Measurements from ENCODE around the gene ELL2. TPM values are rescaled to one million over a fixed set of nuclear protein-coding genes. Genes with fewer than 3 reads are reported as not detected.

The ELL2 gene
- total RNA-seq, 1 experiment from 2014 or later, result 24.4 TPM

DNA sequence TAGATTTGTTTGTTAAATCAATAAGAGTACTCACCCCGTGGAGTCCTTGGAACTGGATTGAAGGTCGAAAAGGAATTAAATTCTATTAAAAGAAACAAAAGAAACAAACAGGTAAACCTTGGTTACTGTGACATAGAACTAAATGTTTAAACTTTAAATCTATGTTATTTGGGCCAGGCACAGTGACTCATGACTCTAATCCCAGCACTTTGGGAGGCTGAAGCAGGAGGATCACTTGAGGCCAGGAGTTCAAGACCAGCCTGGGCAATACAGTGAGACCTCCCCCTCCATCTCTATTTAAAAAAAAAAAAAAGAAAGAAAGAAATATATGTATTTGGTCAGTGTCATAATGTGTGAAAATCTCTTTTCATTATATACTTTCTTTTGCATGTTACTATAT, 18.7 kb downstream of the ELL2 start (continued):
- no peak for TF ChIP-seq TEAD1 (CRISPR knock-in tag; IDR thresholded peaks at IDR 0.05)
- no peak for TF ChIP-seq NFYB (CRISPR knock-in tag; conservative IDR thresholded peaks at IDR 0.05; ENCODE audit: low read depth)
- TF ChIP-seq, protein P1, sequence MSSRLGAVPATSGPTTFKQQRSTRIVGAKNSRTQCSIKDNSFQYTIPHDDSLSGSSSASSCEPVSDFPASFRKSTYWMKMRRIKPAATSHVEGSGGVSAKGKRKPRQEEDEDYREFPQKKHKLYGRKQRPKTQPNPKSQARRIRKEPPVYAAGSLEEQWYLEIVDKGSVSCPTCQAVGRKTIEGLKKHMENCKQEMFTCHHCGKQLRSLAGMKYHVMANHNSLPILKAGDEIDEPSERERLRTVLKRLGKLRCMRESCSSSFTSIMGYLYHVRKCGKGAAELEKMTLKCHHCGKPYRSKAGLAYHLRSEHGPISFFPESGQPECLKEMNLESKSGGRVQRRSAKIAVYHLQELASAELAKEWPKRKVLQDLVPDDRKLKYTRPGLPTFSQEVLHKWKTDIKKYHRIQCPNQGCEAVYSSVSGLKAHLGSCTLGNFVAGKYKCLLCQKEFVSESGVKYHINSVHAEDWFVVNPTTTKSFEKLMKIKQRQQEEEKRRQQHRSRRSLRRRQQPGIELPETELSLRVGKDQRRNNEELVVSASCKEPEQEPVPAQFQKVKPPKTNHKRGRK (CRISPR knock-in tag; IDR thresholded peaks at IDR 0.05; ENCODE audit: borderline replicate concordance), result no peak
- no peak for TF ChIP-seq ZNF263 (CRISPR knock-in tag; IDR thresholded peaks at IDR 0.05; ENCODE audit: low read depth)

DNA sequence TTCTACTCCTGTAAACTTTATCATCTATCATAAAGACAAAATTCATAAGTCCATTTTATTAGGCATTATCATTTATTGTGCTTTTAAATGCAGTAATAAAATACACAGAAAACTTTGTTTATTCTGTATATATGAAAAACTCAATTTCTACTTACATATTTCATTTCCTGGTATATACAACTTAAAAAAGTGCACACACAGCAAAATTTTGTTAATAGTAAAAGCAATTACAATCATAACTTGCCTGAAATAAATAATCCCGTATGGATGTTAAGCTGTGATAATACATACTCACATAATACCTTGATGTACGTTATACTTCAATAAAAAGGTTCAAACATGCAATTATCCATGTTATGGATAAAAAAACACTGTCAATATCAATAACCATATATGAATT, 19.2 kb downstream of the ELL2 start:
- Mint-ChIP-seq H3K4me1 (peaks cover 43% of the 10 kb centered on the region), H3K4me3 (no peak overlapping the region), H3K9me3 (no peaks in the 10 kb centered on the region), H3K27ac (no peak overlapping the region), H3K27me3 (ENCODE audit: low read depth) (no peaks in the 10 kb centered on the region), H3K36me3 (no peaks in the 10 kb centered on the region)
- no peak for ATAC-seq
- no peak for DNase-seq (ENCODE audit: low spot score)
- TF ChIP-seq ZNF423 (CRISPR knock-in tag; IDR thresholded peaks at IDR 0.05), result no peak
- POLR2A ChIA-PET, result interaction anchor here (1.0 kb wide), 1 partner anchor 16 kb away, joined by 3 read pairs; no protein-coding TSS in a partner anchor
- CTCF ChIA-PET, result no interaction called here

DNA sequence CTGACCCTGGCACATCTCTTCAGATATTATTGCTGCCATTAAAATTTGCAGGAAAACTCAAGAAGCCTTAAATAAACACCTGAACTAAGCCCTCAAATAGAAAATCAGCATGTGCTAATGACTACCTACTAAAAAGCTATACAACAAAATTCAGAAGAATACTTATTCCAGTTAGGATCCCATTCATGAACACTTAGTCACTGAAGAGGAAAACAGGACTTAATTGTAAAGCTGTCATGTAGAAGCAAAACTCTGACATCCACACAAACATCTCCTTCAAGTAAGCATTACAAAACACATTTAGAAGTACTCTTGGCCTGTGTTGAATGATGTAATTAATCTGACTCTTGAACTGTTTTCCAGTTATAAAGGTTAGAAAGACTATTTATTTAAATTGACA, 19.9 kb downstream of the ELL2 start:
- Mint-ChIP-seq H3K9me3 (no peaks in the 10 kb centered on the region), H3K36me3 (no peaks in the 10 kb centered on the region), H3K4me3 (no peak overlapping the region), H3K4me1 (peaks cover 43% of the 10 kb centered on the region), H3K27ac (peak overlapping the region; percentile 80; the same call in 1 of the 2 replicates), H3K27me3 (ENCODE audit: low read depth) (no peaks in the 10 kb centered on the region)
- ATAC-seq, result no peak
- DNase-seq (ENCODE audit: low spot score), result no peak
- POLR2A ChIA-PET, result interaction anchor here (1.0 kb wide), 1 partner anchor 16 kb away, joined by 3 read pairs; no protein-coding TSS in a partner anchor
- no peak for TF ChIP-seq MXD4 (CRISPR knock-in tag; IDR thresholded peaks at IDR 0.05; ENCODE audit: borderline replicate concordance)
- TF ChIP-seq, protein P2, sequence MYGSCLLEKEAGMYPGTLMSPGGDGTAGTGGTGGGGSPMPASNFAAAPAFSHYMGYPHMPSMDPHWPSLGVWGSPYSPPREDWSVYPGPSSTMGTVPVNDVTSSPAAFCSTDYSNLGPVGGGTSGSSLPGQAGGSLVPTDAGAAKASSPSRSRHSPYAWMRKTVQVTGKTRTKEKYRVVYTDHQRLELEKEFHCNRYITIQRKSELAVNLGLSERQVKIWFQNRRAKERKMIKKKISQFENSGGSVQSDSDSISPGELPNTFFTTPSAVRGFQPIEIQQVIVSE (CRISPR knock-in tag; IDR thresholded peaks at IDR 0.05; ENCODE audit: borderline replicate concordance), result no peak
- TF ChIP-seq ESRRA (CRISPR knock-in tag; IDR thresholded peaks at IDR 0.05; ENCODE audit: borderline replicate concordance), result no peak
- no peak for TF ChIP-seq ZNF317 (CRISPR knock-in tag; IDR thresholded peaks at IDR 0.05; ENCODE audit: borderline replicate concordance, low read depth)
- TF ChIP-seq, protein P3, sequence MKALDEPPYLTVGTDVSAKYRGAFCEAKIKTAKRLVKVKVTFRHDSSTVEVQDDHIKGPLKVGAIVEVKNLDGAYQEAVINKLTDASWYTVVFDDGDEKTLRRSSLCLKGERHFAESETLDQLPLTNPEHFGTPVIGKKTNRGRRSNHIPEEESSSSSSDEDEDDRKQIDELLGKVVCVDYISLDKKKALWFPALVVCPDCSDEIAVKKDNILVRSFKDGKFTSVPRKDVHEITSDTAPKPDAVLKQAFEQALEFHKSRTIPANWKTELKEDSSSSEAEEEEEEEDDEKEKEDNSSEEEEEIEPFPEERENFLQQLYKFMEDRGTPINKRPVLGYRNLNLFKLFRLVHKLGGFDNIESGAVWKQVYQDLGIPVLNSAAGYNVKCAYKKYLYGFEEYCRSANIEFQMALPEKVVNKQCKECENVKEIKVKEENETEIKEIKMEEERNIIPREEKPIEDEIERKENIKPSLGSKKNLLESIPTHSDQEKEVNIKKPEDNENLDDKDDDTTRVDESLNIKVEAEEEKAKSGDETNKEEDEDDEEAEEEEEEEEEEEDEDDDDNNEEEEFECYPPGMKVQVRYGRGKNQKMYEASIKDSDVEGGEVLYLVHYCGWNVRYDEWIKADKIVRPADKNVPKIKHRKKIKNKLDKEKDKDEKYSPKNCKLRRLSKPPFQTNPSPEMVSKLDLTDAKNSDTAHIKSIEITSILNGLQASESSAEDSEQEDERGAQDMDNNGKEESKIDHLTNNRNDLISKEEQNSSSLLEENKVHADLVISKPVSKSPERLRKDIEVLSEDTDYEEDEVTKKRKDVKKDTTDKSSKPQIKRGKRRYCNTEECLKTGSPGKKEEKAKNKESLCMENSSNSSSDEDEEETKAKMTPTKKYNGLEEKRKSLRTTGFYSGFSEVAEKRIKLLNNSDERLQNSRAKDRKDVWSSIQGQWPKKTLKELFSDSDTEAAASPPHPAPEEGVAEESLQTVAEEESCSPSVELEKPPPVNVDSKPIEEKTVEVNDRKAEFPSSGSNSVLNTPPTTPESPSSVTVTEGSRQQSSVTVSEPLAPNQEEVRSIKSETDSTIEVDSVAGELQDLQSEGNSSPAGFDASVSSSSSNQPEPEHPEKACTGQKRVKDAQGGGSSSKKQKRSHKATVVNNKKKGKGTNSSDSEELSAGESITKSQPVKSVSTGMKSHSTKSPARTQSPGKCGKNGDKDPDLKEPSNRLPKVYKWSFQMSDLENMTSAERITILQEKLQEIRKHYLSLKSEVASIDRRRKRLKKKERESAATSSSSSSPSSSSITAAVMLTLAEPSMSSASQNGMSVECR (CRISPR knock-in tag; IDR thresholded peaks at IDR 0.05; ENCODE audit: borderline replicate concordance), result no peak
- TF ChIP-seq, protein P4, sequence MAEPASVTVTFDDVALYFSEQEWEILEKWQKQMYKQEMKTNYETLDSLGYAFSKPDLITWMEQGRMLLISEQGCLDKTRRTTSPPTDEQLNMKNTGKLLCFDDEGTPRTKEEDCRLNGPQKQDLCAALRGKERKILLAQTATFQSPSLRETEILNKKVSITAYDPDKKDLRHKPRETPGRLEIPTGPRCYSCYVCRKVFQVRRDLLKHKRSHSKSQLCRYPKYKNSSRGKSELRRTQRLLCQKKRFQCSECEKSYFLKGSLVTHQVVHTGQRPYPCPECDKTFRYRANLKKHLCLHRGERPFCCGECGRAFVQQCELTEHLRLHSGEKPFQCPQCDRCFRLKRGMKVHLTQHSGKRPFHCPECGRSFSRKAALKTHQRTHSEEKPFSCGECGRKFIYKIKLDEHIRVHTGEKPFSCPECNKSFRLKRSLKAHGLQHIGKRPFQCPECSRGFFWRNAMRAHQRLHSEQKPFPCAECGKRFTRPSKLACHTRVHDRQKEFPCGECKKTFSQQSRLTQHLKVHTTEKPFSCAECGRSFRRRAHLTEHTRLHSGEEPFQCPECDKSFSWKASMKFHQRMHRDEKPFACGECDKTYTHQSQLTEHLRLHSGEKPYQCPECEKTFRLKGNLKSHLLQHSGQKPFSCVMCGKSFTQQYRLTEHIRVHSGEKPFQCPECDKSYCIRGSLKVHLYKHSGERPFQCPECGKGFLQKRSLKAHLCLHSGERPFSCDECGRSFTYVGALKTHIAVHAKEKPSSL (CRISPR knock-in tag; conservative IDR thresholded peaks at IDR 0.05), result no peak
- no peak for TF ChIP-seq ZNF219 (CRISPR knock-in tag; IDR thresholded peaks at IDR 0.05; ENCODE audit: borderline replicate concordance)
- TF ChIP-seq, protein P5, sequence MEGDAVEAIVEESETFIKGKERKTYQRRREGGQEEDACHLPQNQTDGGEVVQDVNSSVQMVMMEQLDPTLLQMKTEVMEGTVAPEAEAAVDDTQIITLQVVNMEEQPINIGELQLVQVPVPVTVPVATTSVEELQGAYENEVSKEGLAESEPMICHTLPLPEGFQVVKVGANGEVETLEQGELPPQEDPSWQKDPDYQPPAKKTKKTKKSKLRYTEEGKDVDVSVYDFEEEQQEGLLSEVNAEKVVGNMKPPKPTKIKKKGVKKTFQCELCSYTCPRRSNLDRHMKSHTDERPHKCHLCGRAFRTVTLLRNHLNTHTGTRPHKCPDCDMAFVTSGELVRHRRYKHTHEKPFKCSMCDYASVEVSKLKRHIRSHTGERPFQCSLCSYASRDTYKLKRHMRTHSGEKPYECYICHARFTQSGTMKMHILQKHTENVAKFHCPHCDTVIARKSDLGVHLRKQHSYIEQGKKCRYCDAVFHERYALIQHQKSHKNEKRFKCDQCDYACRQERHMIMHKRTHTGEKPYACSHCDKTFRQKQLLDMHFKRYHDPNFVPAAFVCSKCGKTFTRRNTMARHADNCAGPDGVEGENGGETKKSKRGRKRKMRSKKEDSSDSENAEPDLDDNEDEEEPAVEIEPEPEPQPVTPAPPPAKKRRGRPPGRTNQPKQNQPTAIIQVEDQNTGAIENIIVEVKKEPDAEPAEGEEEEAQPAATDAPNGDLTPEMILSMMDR (IDR thresholded peaks at IDR 0.05), result no peak
- no peak for TF ChIP-seq EMX1 (CRISPR knock-in tag; IDR thresholded peaks at IDR 0.05)
- no peak for TF ChIP-seq JUN (CRISPR knock-in tag; IDR thresholded peaks at IDR 0.05)
- TF ChIP-seq, protein P6, sequence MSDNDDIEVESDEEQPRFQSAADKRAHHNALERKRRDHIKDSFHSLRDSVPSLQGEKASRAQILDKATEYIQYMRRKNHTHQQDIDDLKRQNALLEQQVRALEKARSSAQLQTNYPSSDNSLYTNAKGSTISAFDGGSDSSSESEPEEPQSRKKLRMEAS (CRISPR knock-in tag; IDR thresholded peaks at IDR 0.05), result no peak
- CTCF ChIA-PET, result interaction anchor here (1.3 to 2.0 kb wide), 6 partner anchors 8 to 394 kb away, joined by 3 to 11 read pairs (median 6); partner anchors contain the start of gene ELL2
